ENCODE measurements around the gene COX6B1.
"Not testable (repeated sequence)": the region's sequence is repeated elsewhere in the genome, so short reads cannot be mapped to it uniquely, and the experiment has no call there.

The COX6B1 gene

GRCh38 chr19:35636651-35637050 lies 11.5 kb upstream of the COX6B1 start:
- DNase-seq, result no peak

- DNase-seq, result no peak
Measured at GRCh38 chr19:35637165-35637564, 11.0 kb upstream of the COX6B1 start.

DNA sequence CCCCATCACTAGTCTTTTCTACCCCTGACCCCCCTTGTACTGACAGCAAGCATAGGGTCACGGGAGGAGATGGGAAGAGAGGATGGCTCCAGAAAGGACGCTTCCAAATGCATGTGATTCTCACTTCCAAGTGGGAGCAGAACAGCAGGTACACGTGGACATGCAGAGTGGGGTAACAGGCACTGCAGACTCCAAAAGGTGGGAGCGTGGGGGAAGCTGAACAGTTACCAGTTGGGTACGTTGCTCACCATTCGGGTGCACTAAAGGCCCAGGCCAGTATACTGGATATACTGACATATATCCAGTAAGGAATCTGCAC lies 8.8 kb upstream of the COX6B1 start:
- DNase-seq, result no peak

GRCh38 chr19:35639863-35640262 lies 8.3 kb upstream of the COX6B1 start:
- DNase-seq, result no peak

DNA sequence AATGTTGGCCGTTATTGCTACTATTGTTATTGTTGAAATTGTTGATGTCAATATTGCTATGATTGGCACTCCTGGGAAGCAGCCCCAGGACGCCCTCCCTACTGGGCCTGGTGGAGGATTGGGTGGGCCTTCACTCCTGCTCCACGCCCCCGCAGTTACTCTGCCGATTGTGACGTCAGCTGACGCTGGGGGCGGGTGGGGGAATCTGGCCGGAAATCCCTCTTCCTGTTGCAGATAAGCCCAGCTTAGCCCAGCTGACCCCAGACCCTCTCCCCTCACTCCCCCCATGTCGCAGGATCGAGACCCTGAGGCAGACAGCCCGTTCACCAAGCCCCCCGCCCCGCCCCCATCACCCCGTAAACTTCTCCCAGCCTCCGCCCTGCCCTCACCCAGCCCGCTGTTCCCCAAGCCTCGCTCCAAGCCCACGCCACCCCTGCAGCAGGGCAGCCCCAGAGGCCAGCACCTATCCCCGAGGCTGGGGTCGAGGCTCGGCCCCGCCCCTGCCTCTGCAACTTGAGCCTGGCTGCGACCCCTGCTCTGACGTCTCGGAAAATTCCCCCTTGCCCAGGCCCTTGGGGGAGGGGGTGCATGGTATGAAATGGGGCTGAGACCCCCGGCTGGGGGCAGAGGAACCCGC lies 6.5 kb upstream of the COX6B1 start, which contains the start of gene ETV2:
Gene ETV2 (plus strand): TSS at position 231 of the 637 bp plus-strand sequence. CDS start 716 bp downstream, outside the sequence.
- DNase-seq, result no peak

GRCh38 chr19:35642312-35642711 lies 5.8 kb upstream of the COX6B1 start:
- DNase-seq, result no peak

DNA sequence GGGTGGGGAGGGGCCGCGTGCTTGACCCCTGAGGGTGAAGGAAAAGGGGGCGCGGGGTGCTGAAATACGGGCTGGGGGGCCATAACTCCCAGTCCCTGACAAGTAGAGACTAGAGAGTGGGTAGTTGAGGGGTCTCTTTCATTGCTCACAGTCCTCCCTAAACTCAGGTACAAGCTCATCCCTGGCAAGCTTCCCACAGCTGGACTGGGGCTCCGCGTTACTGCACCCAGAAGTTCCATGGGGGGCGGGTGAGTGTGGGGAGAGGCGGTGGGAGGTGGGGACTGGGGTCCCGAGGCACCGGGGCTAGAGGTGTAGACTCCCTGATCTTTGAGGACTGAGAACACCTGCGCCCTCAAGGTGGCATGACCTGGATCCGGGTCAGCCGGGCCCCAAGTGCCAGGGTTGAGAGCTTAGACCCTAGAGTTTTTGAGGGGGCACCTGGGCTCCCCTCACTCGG lies 5.3 kb upstream of the COX6B1 start:
- DNase-seq, result no peak

DNA sequence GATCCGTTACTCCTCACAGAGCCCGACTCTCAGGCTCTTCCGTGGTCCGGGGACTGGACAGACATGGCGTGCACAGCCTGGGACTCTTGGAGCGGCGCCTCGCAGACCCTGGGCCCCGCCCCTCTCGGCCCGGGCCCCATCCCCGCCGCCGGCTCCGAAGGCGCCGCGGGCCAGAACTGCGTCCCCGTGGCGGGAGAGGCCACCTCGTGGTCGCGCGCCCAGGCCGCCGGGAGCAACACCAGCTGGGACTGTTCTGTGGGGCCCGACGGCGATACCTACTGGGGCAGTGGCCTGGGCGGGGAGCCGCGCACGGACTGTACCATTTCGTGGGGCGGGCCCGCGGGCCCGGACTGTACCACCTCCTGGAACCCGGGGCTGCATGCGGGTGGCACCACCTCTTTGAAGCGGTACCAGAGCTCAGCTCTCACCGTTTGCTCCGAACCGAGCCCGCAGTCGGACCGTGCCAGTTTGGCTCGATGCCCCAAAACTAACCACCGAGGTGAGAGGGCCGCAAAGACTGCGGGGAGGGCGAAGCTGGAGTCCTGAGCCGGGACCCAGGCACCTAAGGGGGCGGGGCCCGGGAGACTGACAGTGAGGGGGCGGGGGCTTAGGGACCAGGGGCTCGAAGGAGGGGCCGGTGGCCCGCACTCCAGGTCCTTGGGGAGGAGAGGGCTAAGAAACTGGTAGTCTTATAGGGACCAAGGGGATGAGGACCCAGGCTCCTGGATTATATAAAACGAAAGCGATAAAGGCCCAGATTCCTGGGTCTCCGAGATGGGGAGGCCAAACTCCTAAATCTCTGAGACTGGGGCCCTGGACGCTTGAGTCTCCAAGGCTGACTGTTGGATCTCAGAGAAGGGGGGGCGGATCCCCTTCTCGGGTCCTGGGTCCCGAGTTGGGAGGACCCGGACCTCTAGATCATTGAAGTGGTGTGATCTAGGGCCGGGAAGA lies 4.6 kb upstream of the COX6B1 start:
- no peak for DNase-seq

DNA sequence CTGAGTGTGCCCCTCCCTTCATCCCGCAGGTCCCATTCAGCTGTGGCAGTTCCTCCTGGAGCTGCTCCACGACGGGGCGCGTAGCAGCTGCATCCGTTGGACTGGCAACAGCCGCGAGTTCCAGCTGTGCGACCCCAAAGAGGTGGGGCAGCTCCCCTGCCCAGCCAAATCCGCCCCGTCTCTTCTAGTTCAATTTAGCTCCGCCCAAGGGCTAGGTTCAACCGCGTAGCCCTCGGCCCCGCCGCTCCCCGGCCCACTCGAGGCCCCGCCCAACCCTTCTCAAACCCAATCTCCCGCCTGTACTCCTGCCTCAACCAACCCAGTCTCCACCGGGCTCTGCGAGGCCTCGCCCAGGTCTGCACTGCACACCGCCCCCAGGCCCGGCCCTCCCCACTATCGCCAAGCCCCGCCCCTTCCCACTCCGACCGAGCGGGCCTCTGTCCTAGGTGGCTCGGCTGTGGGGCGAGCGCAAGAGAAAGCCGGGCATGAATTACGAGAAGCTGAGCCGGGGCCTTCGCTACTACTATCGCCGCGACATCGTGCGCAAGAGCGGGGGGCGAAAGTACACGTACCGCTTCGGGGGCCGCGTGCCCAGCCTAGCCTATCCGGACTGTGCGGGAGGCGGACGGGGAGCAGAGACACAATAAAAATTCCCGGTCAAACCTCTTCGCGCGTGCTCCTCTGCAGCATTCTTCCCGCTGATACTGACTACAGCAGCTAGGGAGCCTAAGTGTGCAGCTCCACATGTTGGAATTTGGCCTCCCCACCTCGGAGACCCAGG lies 3.7 kb upstream of the COX6B1 start:
- peak; percentile 48 for DNase-seq

DNA sequence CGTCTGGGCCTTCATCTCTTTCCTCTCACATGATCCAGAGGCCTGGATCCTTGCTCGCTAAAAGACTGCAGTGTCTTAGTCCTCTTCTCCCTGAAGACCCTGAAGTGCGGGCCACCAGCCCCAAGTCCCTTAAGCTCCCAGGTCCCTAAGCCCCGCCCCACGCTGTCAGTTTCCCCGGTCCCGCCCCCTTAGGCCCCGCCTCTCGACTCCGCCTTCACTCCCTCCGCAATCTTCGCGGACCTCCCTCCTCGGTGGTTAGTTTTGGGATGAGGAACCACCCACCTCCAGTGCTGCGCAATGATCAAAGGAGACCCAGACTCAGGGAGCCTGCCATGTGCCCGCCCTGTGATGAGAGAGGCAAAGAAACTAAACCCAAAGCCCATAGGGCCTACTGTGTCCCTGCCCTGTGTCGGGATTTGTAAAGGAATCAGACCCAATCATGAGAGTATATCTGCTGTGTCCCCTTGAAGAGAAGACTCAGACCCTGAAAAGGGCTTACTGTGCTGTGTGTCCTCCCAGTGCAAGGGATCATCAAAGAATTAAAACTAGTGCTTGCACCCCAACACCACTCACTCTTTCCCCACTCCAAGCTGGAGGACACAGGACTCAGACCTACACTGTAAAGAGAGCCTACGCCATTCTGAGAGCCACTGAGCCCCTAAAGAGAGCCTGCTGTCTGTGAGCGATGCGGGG lies 3.0 kb upstream of the COX6B1 start:
- no peak for DNase-seq

DNA sequence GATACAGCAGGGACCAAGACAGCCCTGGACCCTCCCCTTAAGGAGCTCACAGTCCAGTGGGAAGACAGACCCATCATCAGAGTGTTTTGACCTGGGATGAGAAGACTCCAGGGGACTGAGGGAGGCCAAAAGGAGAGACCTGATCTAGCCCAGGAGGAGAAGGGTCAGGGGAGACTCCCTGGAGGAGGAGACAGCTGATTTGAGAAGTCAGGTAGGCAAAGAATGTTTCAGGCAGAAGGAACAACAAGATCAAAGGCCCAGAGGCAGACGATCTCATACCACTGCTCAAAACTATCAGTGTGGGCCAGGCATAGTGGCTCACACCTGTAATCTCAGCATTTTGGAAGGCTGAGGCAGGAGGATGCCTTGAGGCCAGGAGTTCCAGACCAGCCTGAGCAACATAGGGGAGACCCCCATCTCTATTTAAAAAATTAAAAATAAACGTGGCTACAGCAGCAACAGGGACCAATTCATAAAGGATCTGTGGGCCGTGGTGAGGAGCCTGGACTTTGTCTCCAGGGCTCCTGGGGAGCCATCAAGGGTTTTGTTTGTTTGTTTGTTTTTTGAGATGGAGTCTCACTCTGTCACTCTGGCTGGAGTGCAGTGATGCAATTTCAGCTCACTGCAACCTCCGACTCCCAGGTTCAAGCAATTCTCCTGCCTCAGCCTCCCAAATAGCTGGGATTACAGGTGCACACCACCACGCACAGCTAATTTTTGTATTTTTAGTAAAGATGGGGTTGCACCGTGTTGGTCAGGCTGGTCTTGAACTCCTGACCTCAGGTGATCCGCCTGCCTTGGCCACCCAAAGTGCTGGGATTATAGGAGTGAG lies 2.2 kb upstream of the COX6B1 start:
- DNase-seq, result no peak

DNA sequence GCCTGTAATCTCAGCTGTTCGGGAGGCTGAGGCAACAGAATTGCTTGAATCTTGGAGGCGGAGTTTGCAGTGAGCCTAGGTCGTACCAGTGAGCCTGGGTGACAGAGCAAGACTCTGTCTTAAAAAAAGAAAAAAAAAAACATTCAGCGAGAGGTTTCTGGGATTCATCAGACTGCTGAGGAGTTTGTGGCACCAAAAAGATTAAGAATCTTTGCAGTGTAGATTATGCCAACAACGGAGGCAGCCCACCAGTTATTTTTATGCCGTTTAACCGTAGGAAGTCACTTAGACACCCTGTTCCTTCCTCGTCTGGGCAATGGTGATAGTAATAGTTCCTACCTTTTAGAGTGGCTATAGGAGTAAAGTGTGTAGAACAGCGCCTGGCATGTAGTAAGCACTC lies 2.5 kb downstream of the COX6B1 start:
- DNase-seq, result no peak

DNA sequence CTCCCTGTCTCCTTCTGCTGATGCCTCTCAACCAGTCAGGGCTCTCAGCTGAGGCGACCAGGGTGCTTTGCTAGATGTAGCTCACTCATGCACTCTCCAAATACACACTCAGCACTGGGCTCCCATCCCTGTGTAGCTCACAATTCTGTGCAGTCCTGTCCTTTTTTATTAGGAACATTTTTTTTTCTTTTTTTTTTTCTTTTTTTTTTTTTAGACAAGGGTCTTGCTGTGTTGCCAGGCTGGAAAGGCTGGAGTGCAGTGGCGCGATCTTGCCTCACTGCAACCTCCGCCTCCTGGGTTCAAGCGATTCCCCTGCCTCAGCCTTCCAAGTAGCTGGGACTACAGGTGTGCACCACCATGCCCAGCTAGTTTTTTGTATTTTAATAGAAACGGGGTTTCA lies 6.7 kb downstream of the COX6B1 start:
- not testable (repeated sequence) for DNase-seq

- no peak for DNase-seq
Measured at GRCh38 chr19:35655600-35655999, 7.5 kb downstream of the COX6B1 start.

GRCh38 chr19:35656700-35657099 lies 8.6 kb downstream of the COX6B1 start:
- DNase-seq, result no peak

GRCh38 chr19:35657904-35658700 lies 10.0 kb downstream of the COX6B1 start:
- DNase-seq, result no peak

GRCh38 chr19:35661995-35662340 lies 13.8 kb downstream of the COX6B1 start:
- DNase-seq, result no peak

GRCh38 chr19:35663981-35664380 lies 15.9 kb downstream of the COX6B1 start:
- DNase-seq, result no peak

- no peak for DNase-seq
Measured at GRCh38 chr19:35665157-35665556, 17.0 kb downstream of the COX6B1 start.

DNA sequence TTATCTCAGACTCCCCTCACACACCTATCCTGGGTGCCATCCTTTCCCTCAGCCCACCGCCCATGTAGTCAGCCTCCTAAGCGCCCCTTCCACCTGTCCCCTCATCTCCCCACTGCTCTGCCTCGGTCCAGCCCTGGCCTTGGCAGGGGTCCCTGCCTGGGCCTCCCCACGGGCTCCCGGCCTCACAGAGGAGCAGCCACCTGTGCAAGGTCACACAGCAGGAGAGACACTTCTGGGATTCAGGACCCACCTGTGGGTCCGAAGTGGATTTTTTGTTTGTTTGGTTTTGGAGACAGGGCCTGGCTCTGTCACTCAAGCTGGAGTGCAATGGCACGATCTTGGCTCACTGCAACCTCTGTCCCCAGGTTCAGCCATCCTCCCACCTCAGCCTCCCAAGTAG lies 17.5 kb downstream of the COX6B1 start:
- DNase-seq, result no peak

GRCh38 chr19:35666251-35666913 lies 18.3 kb downstream of the COX6B1 start, which contains the start of gene UPK1A:
TSS of gene UPK1A (plus strand) at chr19:35666517. CDS start at chr19:35666813, 296 bp downstream.
- no peak for DNase-seq

All from NCI-H2081 treated with DMSO at 0.1 percent for 48 hours (cell line).